Astrocyte (in vitro differentiated cells and primary cell): ENCODE data around the gene S100A14.

Source experiments
- CTCF ChIP-seq: IDR thresholded peaks from 2 replicates; pipeline ENCODE4 v1.5.1; 2011; ENCODE audit warnings: low read depth, mild to moderate bottlenecking, inconsistent platforms, low read length, moderate library complexity; ENCODE audit not compliant: insufficient read depth
- EZH2 ChIP-seq: IDR thresholded peaks from 2 replicates; pipeline ENCODE4 v1.6.1; 2012; ENCODE audit warnings: mild to moderate bottlenecking, low read length, inconsistent platforms; ENCODE audit not compliant: insufficient read depth

- TF ChIP-seq CTCF (no peak), EZH2 (no peak)
These were observed 29.8 kb downstream of the S100A14 start for GRCh38 chr1:153586347-153586746.
